Liver (tissue), 3 donors: ENCODE results near the gene CHERP.

Experiments used
- CTCF ChIP-seq: fragments of 150-350 bp; IDR thresholded peaks from 2 replicates; pipeline ENCODE4 v1.5.1; 2017; ENCODE audit warnings: improper control_type of control experiment, low read depth, low read length; ENCODE audit not compliant: missing input control
- EGR1 ChIP-seq, 2 donors: IDR thresholded peaks; 2 replicates each; pipeline ENCODE4 v1.6.1; 2016 to 2018; ENCODE audit warnings: antibody characterized with exemption in 2 of 2, low read depth in 2 of 2
- GABPA ChIP-seq, 2 donors: IDR thresholded peaks in 1 of 2; conservative IDR thresholded peaks in 1 of 2; 2 replicates each; pipeline ENCODE4 v1.6.1; 2016; ENCODE audit warnings: antibody characterized with exemption in 2 of 2, mild to moderate bottlenecking in 1 of 2, moderate library complexity in 1 of 2
- HNF4G ChIP-seq: IDR thresholded peaks from 2 replicates; pipeline ENCODE4 v1.6.1; 2016; ENCODE audit warnings: antibody characterized with exemption
- JUND ChIP-seq, 2 donors: IDR thresholded peaks; 2 replicates each; pipeline ENCODE4 v1.6.1; 2016; ENCODE audit warnings: antibody characterized with exemption in 2 of 2
- MAX ChIP-seq: IDR thresholded peaks from 2 replicates; pipeline ENCODE4 v1.6.1; 2016; ENCODE audit warnings: antibody characterized with exemption
- RAD21 ChIP-seq, 2 donors: IDR thresholded peaks; 2 replicates each; pipeline ENCODE4 v1.6.1; 2016; ENCODE audit warnings: antibody characterized with exemption in 2 of 2, mild to moderate bottlenecking in 2 of 2
- REST ChIP-seq: IDR thresholded peaks from 2 replicates; pipeline ENCODE4 v1.6.1; 2016; ENCODE audit warnings: antibody characterized with exemption, mild to moderate bottlenecking
- RXRA ChIP-seq, 2 donors: IDR thresholded peaks; 2 replicates each; pipeline ENCODE4 v1.6.1; 2017 to 2018; ENCODE audit warnings: antibody characterized with exemption in 2 of 2, mild to moderate bottlenecking in 1 of 2
- SP1 ChIP-seq: IDR thresholded peaks from 2 replicates; pipeline ENCODE4 v1.6.1; 2018; ENCODE audit warnings: antibody characterized with exemption, mild to moderate bottlenecking
- TAF1 ChIP-seq: conservative IDR thresholded peaks from 2 replicates; pipeline ENCODE4 v1.6.1; 2016; ENCODE audit warnings: antibody characterized with exemption, mild to moderate bottlenecking
- YY1 ChIP-seq: IDR thresholded peaks from 2 replicates; pipeline ENCODE4 v1.6.1; 2016; ENCODE audit warnings: antibody characterized with exemption, mild to moderate bottlenecking
- ZBTB33 ChIP-seq: IDR thresholded peaks from 2 replicates; pipeline ENCODE4 v1.6.1; 2016; ENCODE audit warnings: antibody characterized with exemption
- donor health status: healthy.
- donor health status: healthy.

GRCh38 chr19:16516923-16517610 is 25.2 kb downstream of the CHERP start:
- no peak for TF ChIP-seq CTCF
- TF ChIP-seq MAX = no peak
- no peak for TF ChIP-seq HNF4G
- no peak for TF ChIP-seq RAD21 (IDR thresholded peaks at IDR 0.05)
- TF ChIP-seq TAF1 = no peak
- TF ChIP-seq ZBTB33 = no peak
- no peak for TF ChIP-seq JUND (IDR thresholded peaks at IDR 0.05)
- no peak for TF ChIP-seq GABPA (IDR thresholded peaks at IDR 0.05 in 1 of 2, conservative IDR thresholded peaks at IDR 0.05 in 1 of 2)
- no peak for TF ChIP-seq YY1
- no peak for TF ChIP-seq SP1
- no peak for TF ChIP-seq REST
- TF ChIP-seq EGR1 (IDR thresholded peaks at IDR 0.05; ENCODE audit: low read depth in 2 of 2) = no peak
- no peak for TF ChIP-seq RXRA (IDR thresholded peaks at IDR 0.05)
